Measurements from ENCODE around the gene THOC6. TPM values are rescaled to one million over a fixed set of nuclear protein-coding genes. Genes with fewer than 3 reads are reported as not detected.
A peak's percentile ranks its signal among the peaks of the same experiment; 100 is the strongest.

The THOC6 gene
- total and polyA plus RNA-seq, 2 donors (not counting 1 experiment from before 2014, with no cell fraction given), result 28.5 to 52.2 TPM

GRCh38 chr16:3023415-3023668 is 493 bp upstream of the THOC6 start:
- POLR2A ChIA-PET, result interaction anchor here (0.6 to 2.1 kb wide), 2 partner anchors 10 to 20 kb away, joined by 3 to 9 read pairs; no protein-coding TSS in a partner anchor
- intact Hi-C loops (cut with micrococcal nuclease), result loop anchor here (5.0 to 10.0 kb wide), 6 partner anchors 56 to 1719 kb away; partner anchors contain the start of genes PAQR4, SRRM2, UBE2I and ZNF174
- H3K4me2 ChIP-seq (replicated peaks; ENCODE audit: low read depth, low read length, poor library complexity, severe bottlenecking), result peak overlapping the region; percentile 90
- peaks cover 15% of the 10 kb centered on the region for H3K79me2 ChIP-seq (ENCODE audit: control insufficient read depth, insufficient read depth, low read length)
- CTCF ChIA-PET, result interaction anchor here (2.0 to 6.9 kb wide), 4 partner anchors 10 to 35 kb away, joined by 6 to 61 read pairs (median 18); no protein-coding TSS in a partner anchor
- WGBS (ENCODE audit: insufficient coverage), result 22% methylated on average over 3 of the region's 6 CpGs
- Mint-ChIP-seq H3K9me3 (ENCODE audit: insufficient read depth) (no peaks in the 10 kb centered on the region), H3K27ac (peak overlapping the region; percentile 99), H3K27me3 (no peaks in the 10 kb centered on the region), H3K4me1 (peaks cover 44% of the 10 kb centered on the region), H3K4me3 (peak overlapping the region; percentile 97)
- peak overlapping the region; percentile 90 for H2AFZ ChIP-seq (ENCODE audit: insufficient read depth, low read depth, low read length, poor library complexity, severe bottlenecking)
- H4K20me1 ChIP-seq (ENCODE audit: control insufficient read depth, insufficient read depth, low read length, poor library complexity, severe bottlenecking), result peaks cover 28% of the 10 kb centered on the region
- H3K4me3 ChIP-seq (ENCODE audit: control extremely low read depth in 1 of 5, extremely low read depth in 1 of 5, insufficient read depth in 1 of 5, low read depth in 2 of 5, low read length in 4 of 5), result peak overlapping the region in 4 of 5 experiments; percentile 63 to 79 (median 72)
- H3K27me3 ChIP-seq (replicated peaks in 1 of 4; ENCODE audit: control extremely low read depth in 1 of 4, control insufficient read depth in 3 of 4, insufficient read depth in 4 of 4, low read length in 3 of 4), result peaks cover 0 to 4% (median under 1%) of the 10 kb centered on the region in 4 experiments
- H3K9me3 ChIP-seq (ENCODE audit: control extremely low read depth in 1 of 3, control insufficient read depth in 2 of 3, insufficient read depth in 1 of 3, low read length in 2 of 3), result no peaks in the 10 kb centered on the region
- peaks cover 0 to 18% of the 10 kb centered on the region in 2 experiments for H3K36me3 ChIP-seq (replicated peaks in 1 of 2; ENCODE audit: control extremely low read depth in 1 of 2, control insufficient read depth in 1 of 2, extremely low read depth in 1 of 2, insufficient read depth in 2 of 2, low read length in 1 of 2)
- ATAC-seq (ENCODE audit: low read depth), result no peak
- H3K27ac ChIP-seq (ENCODE audit: low read length in 2 of 2), result peak overlapping the region; percentile 5 to 94
- peak overlapping the region; percentile 90 for H3K9ac ChIP-seq (ENCODE audit: low read length)
- peaks cover 39 to 55% of the 10 kb centered on the region in 2 donors for H3K4me1 ChIP-seq (ENCODE audit: control insufficient read depth in 2 of 2, insufficient read depth in 2 of 2, low read length in 2 of 2)
- TF ChIP-seq CTCF (IDR thresholded peaks at IDR 0.05) (no peak), EZH2 (IDR thresholded peaks at IDR 0.05; ENCODE audit: borderline replicate concordance, insufficient read depth, low read depth, low read length, poor library complexity, severe bottlenecking) (no peak)
- DNase-seq, result no peak

Data from B cell (primary cell).